Measurements from ENCODE around the gene RNF14.
A peak's percentile ranks its signal among the peaks of the same experiment; 100 is the strongest.

RNF14 gene

DNA sequence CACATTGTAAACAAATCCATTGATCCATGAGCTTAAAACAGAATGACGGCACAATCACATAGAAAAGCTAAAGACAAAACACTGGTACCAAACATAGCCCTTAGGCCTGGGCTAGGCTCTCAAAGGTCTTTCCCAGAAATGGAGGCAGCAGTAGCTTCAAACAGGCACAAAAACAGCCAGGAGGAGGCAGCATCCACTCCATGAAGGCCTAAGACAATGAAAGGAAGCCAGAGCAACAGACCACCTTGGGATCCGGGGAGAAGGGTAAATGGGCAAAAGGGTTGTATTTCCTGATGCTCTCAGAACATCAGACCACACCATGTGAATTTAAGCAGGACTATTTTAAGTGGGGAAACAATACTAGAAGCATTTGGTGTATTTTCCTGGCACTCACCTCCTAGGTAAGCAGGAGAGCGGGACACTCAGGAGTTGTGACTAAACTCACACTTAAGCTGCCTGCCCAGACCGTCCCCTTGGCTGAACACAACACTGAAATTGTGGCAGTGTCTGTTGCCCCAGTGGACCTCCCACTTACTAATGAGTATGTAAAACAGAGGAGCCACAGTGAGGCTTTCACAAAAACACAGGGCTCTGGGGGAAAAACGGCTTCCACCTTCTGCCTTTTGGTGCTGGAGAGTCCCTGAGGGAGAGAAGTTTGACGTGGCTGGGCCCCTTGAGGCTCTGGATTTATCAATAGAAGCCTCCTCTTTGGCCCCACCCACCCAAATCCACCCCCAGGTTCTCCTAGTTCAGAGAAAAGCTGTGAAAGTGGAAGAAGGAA is 32.0 kb downstream of the RNF14 start:
- Histone ChIP-seq H3K27me3 (ENCODE audit: insufficient read depth, low read length, poor library complexity) (no peaks in the 10 kb centered on the region), H3K4me3 (ENCODE audit: low read length) (no peak overlapping the region), H2BK120ac (ENCODE audit: low read depth, low read length) (no peak overlapping the region), H3K4me1 (ENCODE audit: control insufficient read depth, low read depth, low read length) (no peaks in the 10 kb centered on the region), H3K9ac (ENCODE audit: low read length) (no peak overlapping the region), H4K8ac (ENCODE audit: low read depth, low read length) (no peak overlapping the region), H2BK15ac (replicated peaks; ENCODE audit: low read depth) (no peak overlapping the region), H3K56ac (ENCODE audit: low read length) (no peak overlapping the region), H3K36me3 (ENCODE audit: control insufficient read depth, insufficient read depth, low read length) (peaks cover 8% of the 10 kb centered on the region), H3K18ac (ENCODE audit: low read length) (no peak overlapping the region), H3K27ac (ENCODE audit: low read depth, low read length) (no peak overlapping the region), H2BK5ac (ENCODE audit: low read length) (no peak overlapping the region), H3K4ac (ENCODE audit: low read depth, low read length) (no peak overlapping the region), H4K5ac (ENCODE audit: low read length) (no peak overlapping the region), H3K4me2 (ENCODE audit: low read length) (no peak overlapping the region), H2AK5ac (ENCODE audit: low read length) (no peak overlapping the region), H3K79me1 (ENCODE audit: low read length) (no peaks in the 10 kb centered on the region), H3K79me2 (ENCODE audit: control insufficient read depth, insufficient read depth, low read length) (no peaks in the 10 kb centered on the region), H3K23ac (ENCODE audit: low read length) (no peak overlapping the region)
- WGBS (ENCODE audit: extremely low coverage, insufficient coverage, low lambda C conversion rate), result no CpG with 5 or more reads among the region's 6 CpGs
- peak; percentile 69 for DNase-seq

DNA sequence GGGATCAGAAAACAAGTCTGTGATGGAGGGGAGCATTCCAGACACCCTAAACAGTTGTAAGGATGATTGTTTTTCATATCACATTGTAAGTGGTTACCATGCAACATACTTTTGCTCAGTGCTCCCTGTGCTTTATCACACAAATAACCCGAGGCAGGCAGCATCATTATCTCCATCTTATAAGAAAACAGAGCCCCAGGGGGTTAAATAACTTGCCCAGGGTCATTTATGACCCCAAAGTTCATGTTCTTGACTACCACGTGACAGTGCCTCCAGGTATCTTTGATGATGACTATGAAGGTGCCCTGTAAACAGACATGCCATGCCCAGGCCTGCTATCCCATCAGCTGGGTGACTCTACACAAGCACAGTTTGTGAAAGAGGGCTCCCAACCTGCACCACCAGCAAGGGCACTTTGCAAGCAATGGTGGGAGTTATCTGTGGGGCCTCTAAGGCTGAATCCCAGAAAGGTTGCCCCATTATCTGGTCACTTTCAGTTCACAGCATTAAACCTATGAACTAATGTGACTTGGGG is 34.4 kb downstream of the RNF14 start:
- no peaks in the 10 kb centered on the region for H3K79me1 ChIP-seq (ENCODE audit: low read length)
- no peak overlapping the region for H3K4me2 ChIP-seq (ENCODE audit: low read length)
- no peak overlapping the region for H3K27ac ChIP-seq (ENCODE audit: low read depth, low read length)
- H4K8ac ChIP-seq (ENCODE audit: low read depth, low read length), result no peak overlapping the region
- WGBS (ENCODE audit: extremely low coverage, insufficient coverage, low lambda C conversion rate), result no CpG with 5 or more reads among the region's 2 CpGs
- no peak overlapping the region for H3K18ac ChIP-seq (ENCODE audit: low read length)
- H2AK5ac ChIP-seq (ENCODE audit: low read length), result no peak overlapping the region
- H3K23ac ChIP-seq (ENCODE audit: low read length), result no peak overlapping the region
- H3K36me3 ChIP-seq (ENCODE audit: control insufficient read depth, insufficient read depth, low read length), result peaks cover 8% of the 10 kb centered on the region
- H2BK15ac ChIP-seq (replicated peaks; ENCODE audit: low read depth), result no peak overlapping the region
- H2BK120ac ChIP-seq (ENCODE audit: low read depth, low read length), result no peak overlapping the region
- no peaks in the 10 kb centered on the region for H3K4me1 ChIP-seq (ENCODE audit: control insufficient read depth, low read depth, low read length)
- no peaks in the 10 kb centered on the region for H3K27me3 ChIP-seq (ENCODE audit: insufficient read depth, low read length, poor library complexity)
- DNase-seq, result no peak
- no peak overlapping the region for H3K56ac ChIP-seq (ENCODE audit: low read length)
- no peak overlapping the region for H2BK5ac ChIP-seq (ENCODE audit: low read length)
- no peaks in the 10 kb centered on the region for H3K79me2 ChIP-seq (ENCODE audit: control insufficient read depth, insufficient read depth, low read length)
- no peak overlapping the region for H3K4ac ChIP-seq (ENCODE audit: low read depth, low read length)
- no peak overlapping the region for H3K9ac ChIP-seq (ENCODE audit: low read length)
- H4K5ac ChIP-seq (ENCODE audit: low read length), result no peak overlapping the region
- H3K4me3 ChIP-seq (ENCODE audit: low read length), result no peak overlapping the region

DNA sequence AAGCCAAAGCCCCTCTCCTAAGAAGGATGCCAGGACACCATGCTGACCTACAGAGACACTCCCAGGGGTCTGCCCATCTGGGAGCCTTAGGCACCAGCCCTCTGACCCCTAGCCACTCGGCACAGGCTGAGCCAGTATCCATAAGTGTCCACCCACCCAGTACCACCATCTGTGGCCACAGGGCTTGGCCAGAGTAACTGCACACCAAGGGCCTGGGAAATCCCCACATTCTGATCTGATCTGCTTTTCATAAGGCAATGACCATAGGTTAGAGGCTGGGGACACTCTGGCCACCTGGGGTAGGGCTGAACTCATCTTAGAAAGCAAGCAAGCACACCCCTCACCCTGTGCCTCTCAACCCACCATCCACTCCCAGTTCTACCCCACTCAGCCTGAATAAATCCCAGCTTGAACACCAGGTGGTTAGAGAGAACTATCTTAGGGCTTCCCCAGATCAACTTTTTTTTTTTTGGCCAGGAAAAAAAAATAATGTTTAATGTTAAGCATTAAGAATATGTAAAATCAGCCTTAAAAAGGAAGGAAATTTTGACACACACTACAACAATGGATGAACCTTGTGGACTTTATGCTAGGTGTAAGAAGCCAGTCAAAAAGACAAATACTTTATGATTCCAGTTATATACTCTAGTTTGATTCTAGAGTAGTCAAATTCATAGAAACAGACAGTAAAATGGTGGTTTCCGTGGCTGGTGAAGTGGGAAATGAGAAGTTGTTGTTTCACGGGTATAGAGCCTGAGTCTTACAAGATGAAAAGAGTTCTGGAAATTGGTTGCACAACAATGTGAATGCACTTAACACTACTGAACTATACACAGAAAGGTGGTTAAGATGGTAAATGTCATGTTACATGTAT is 37.7 kb downstream of the RNF14 start:
- DNase-seq, result no peak
- Histone ChIP-seq H3K79me1 (ENCODE audit: low read length) (no peaks in the 10 kb centered on the region), H3K79me2 (ENCODE audit: control insufficient read depth, insufficient read depth, low read length) (no peaks in the 10 kb centered on the region), H3K4ac (ENCODE audit: low read depth, low read length) (no peak overlapping the region), H3K23ac (ENCODE audit: low read length) (no peak overlapping the region), H2BK120ac (ENCODE audit: low read depth, low read length) (no peak overlapping the region), H2AK5ac (ENCODE audit: low read length) (no peak overlapping the region), H3K27ac (ENCODE audit: low read depth, low read length) (no peak overlapping the region), H3K9ac (ENCODE audit: low read length) (no peak overlapping the region), H4K5ac (ENCODE audit: low read length) (no peak overlapping the region), H3K27me3 (ENCODE audit: insufficient read depth, low read length, poor library complexity) (no peaks in the 10 kb centered on the region), H3K18ac (ENCODE audit: low read length) (no peak overlapping the region), H2BK15ac (replicated peaks; ENCODE audit: low read depth) (no peak overlapping the region), H3K56ac (ENCODE audit: low read length) (no peak overlapping the region), H3K4me3 (ENCODE audit: low read length) (no peak overlapping the region), H4K8ac (ENCODE audit: low read depth, low read length) (no peak overlapping the region), H3K36me3 (ENCODE audit: control insufficient read depth, insufficient read depth, low read length) (peaks cover 5% of the 10 kb centered on the region), H3K4me2 (ENCODE audit: low read length) (no peak overlapping the region), H2BK5ac (ENCODE audit: low read length) (no peak overlapping the region), H3K4me1 (ENCODE audit: control insufficient read depth, low read depth, low read length) (no peaks in the 10 kb centered on the region)
- no CpG with 5 or more reads among the region's 3 CpGs for WGBS (ENCODE audit: extremely low coverage, insufficient coverage, low lambda C conversion rate)

DNA sequence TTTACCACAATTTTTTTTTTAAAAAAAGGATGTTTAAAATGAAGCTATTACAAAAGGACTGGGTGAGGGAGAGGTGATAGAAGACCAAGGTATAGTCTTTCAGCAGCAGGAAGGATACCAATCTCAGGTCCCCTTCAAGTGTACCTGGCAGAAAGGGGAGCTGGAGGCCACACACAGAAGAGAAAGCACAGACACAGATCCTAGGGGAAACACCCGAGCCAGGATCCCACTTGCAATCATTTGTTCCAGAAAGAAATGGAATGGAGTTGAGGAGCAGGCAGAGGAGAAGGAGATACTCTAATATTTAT is 38.3 kb downstream of the RNF14 start:
- H4K8ac ChIP-seq (ENCODE audit: low read depth, low read length), result no peak overlapping the region
- H2BK15ac ChIP-seq (replicated peaks; ENCODE audit: low read depth), result no peak overlapping the region
- no peak overlapping the region for H4K5ac ChIP-seq (ENCODE audit: low read length)
- no peaks in the 10 kb centered on the region for H3K79me1 ChIP-seq (ENCODE audit: low read length)
- H3K18ac ChIP-seq (ENCODE audit: low read length), result no peak overlapping the region
- no peak overlapping the region for H3K4ac ChIP-seq (ENCODE audit: low read depth, low read length)
- H3K27me3 ChIP-seq (ENCODE audit: insufficient read depth, low read length, poor library complexity), result no peaks in the 10 kb centered on the region
- WGBS (ENCODE audit: extremely low coverage, insufficient coverage, low lambda C conversion rate), result no CpG with 5 or more reads among the region's 1 CpG
- no peaks in the 10 kb centered on the region for H3K4me1 ChIP-seq (ENCODE audit: control insufficient read depth, low read depth, low read length)
- H2BK5ac ChIP-seq (ENCODE audit: low read length), result no peak overlapping the region
- H3K4me3 ChIP-seq (ENCODE audit: low read length), result no peak overlapping the region
- no peak for DNase-seq
- H2BK120ac ChIP-seq (ENCODE audit: low read depth, low read length), result no peak overlapping the region
- no peak overlapping the region for H3K4me2 ChIP-seq (ENCODE audit: low read length)
- H3K56ac ChIP-seq (ENCODE audit: low read length), result no peak overlapping the region
- no peak overlapping the region for H3K9ac ChIP-seq (ENCODE audit: low read length)
- H3K23ac ChIP-seq (ENCODE audit: low read length), result no peak overlapping the region
- no peaks in the 10 kb centered on the region for H3K79me2 ChIP-seq (ENCODE audit: control insufficient read depth, insufficient read depth, low read length)
- H3K27ac ChIP-seq (ENCODE audit: low read depth, low read length), result no peak overlapping the region
- H3K36me3 ChIP-seq (ENCODE audit: control insufficient read depth, insufficient read depth, low read length), result peaks cover 5% of the 10 kb centered on the region
- no peak overlapping the region for H2AK5ac ChIP-seq (ENCODE audit: low read length)

DNA sequence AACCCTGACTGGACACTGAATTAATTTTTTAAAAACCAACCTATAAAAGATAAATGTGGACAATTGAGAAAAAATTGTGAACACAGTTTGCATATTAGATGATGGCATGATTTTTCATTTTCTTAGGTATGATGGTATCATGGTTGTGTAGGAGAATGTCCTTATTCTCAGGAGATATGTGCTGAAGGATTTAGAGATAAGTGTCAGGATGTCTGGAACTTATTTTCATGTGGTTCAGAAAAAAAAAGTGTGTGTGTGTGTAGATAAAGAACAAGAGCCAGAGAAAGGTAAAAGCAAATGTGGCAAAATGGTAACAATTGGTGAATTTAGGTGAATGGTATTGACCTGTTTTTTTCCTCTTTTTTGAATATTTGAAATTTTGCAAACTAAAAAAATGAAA is 39.9 kb downstream of the RNF14 start:
- Histone ChIP-seq H3K79me1 (ENCODE audit: low read length) (no peaks in the 10 kb centered on the region), H3K4ac (ENCODE audit: low read depth, low read length) (no peak overlapping the region), H3K18ac (ENCODE audit: low read length) (no peak overlapping the region), H2BK120ac (ENCODE audit: low read depth, low read length) (no peak overlapping the region), H3K23ac (ENCODE audit: low read length) (no peak overlapping the region), H3K9ac (ENCODE audit: low read length) (no peak overlapping the region), H3K56ac (ENCODE audit: low read length) (no peak overlapping the region), H2BK5ac (ENCODE audit: low read length) (no peak overlapping the region), H3K27ac (ENCODE audit: low read depth, low read length) (no peak overlapping the region), H2BK15ac (replicated peaks; ENCODE audit: low read depth) (no peak overlapping the region), H3K4me3 (ENCODE audit: low read length) (no peak overlapping the region), H2AK5ac (ENCODE audit: low read length) (no peak overlapping the region), H3K4me2 (ENCODE audit: low read length) (no peak overlapping the region), H3K27me3 (ENCODE audit: insufficient read depth, low read length, poor library complexity) (no peaks in the 10 kb centered on the region), H3K79me2 (ENCODE audit: control insufficient read depth, insufficient read depth, low read length) (no peaks in the 10 kb centered on the region), H3K4me1 (ENCODE audit: control insufficient read depth, low read depth, low read length) (no peaks in the 10 kb centered on the region), H3K36me3 (ENCODE audit: control insufficient read depth, insufficient read depth, low read length) (peaks cover 2% of the 10 kb centered on the region), H4K5ac (ENCODE audit: low read length) (no peak overlapping the region), H4K8ac (ENCODE audit: low read depth, low read length) (no peak overlapping the region)
- DNase-seq, result no peak

All from mesendoderm (in vitro differentiated cells).